HepG2 (cell line): ENCODE results near the gene NEU1. TPM values are rescaled to one million over a fixed set of nuclear protein-coding genes. Genes with fewer than 3 reads are reported as not detected.
A peak's percentile ranks its signal among the peaks of the same experiment; 100 is the strongest.

Source experiments
- ATF7-NPFF ChIP-seq: sonication (generic); formaldehyde crosslinking; IDR thresholded peaks from 2 replicates; pipeline ENCODE4 v1.8.1; 2023; ENCODE audit warnings: mild to moderate bottlenecking, low read depth, missing genetic modification reagents, moderate library complexity
- GABPA ChIP-seq, 2 experiments: IDR thresholded peaks; 2 replicates each; pipeline ENCODE4 v1.6.1; 2011 to 2016; ENCODE audit warnings: low read depth in 2 of 2, low read length in 1 of 2, missing biosample characterization in 1 of 2, missing genetic modification characterization in 1 of 2
- GATA4 ChIP-seq: sonication (generic); IDR thresholded peaks from 2 replicates; pipeline ENCODE4 v1.6.1; 2016; ENCODE audit warnings: antibody characterized with exemption, low read depth, borderline replicate concordance
- MED1 ChIP-seq: sonication (generic); formaldehyde crosslinking; IDR thresholded peaks from 2 replicates; pipeline ENCODE4 v1.4.0; 2020; ENCODE audit warnings: missing genetic modification reagents
- PRMT3 ChIP-seq: sonication (generic); formaldehyde crosslinking; IDR thresholded peaks from 2 replicates; pipeline ENCODE4 v1.8.1; 2022; ENCODE audit warnings: low read depth, mild to moderate bottlenecking, moderate library complexity, missing genetic modification reagents, borderline replicate concordance
- SMAD3 ChIP-seq: sonication (generic); formaldehyde crosslinking; IDR thresholded peaks from 2 replicates; pipeline ENCODE4 v1.4.0; 2020; ENCODE audit warnings: missing genetic modification reagents
- SRY ChIP-seq: sonication (generic); formaldehyde crosslinking; IDR thresholded peaks from 2 replicates; pipeline ENCODE4 v1.8.0; 2022; ENCODE audit warnings: mild to moderate bottlenecking, missing genetic modification reagents
- STAT5B ChIP-seq: sonication (generic); formaldehyde crosslinking; IDR thresholded peaks from 2 replicates; pipeline ENCODE4 v1.4.0; 2020; ENCODE audit warnings: missing genetic modification reagents
- TBX3 ChIP-seq: fragments of 450-650 bp; IDR thresholded peaks from 2 replicates; pipeline ENCODE4 v1.6.1; 2017; ENCODE audit warnings: antibody characterized with exemption, mild to moderate bottlenecking, inconsistent platforms, borderline replicate concordance
- TFDP2 ChIP-seq: sonication (generic); formaldehyde crosslinking; IDR thresholded peaks from 2 replicates; pipeline ENCODE4 v1.4.0; 2020; ENCODE audit warnings: missing genetic modification reagents
- THYN1 ChIP-seq: sonication (generic); formaldehyde crosslinking; IDR thresholded peaks from 2 replicates; pipeline ENCODE4 v1.8.1; 2023; ENCODE audit warnings: low read depth, mild to moderate bottlenecking, moderate library complexity, missing genetic modification reagents, borderline replicate concordance
- XBP1 ChIP-seq: sonication (generic); formaldehyde crosslinking; IDR thresholded peaks from 2 replicates; pipeline ENCODE4 v1.5.0; 2020; ENCODE audit warnings: missing genetic modification reagents
- ZBTB1 ChIP-seq: sonication (generic); formaldehyde crosslinking; IDR thresholded peaks from 2 replicates; pipeline ENCODE4 v1.4.0; 2020; ENCODE audit warnings: missing genetic modification reagents, borderline replicate concordance
- ZNF350 ChIP-seq: sonication (generic); formaldehyde crosslinking; IDR thresholded peaks from 2 replicates; pipeline ENCODE4 v1.4.0; 2020; ENCODE audit warnings: mild to moderate bottlenecking, low read depth, missing genetic modification reagents, borderline replicate concordance
- ZNF383 ChIP-seq: sonication (generic); formaldehyde crosslinking; IDR thresholded peaks from 2 replicates; pipeline ENCODE4 v1.4.0; 2020; ENCODE audit warnings: missing genetic modification reagents, mild to moderate bottlenecking, borderline replicate concordance
- ZNF546 ChIP-seq: sonication (generic); formaldehyde crosslinking; conservative IDR thresholded peaks from 2 replicates; pipeline ENCODE4 v1.8.1; 2023; ENCODE audit warnings: mild to moderate bottlenecking, missing genetic modification reagents
- ZNF569 ChIP-seq: sonication (generic); formaldehyde crosslinking; IDR thresholded peaks from 2 replicates; pipeline ENCODE4 v1.5.0; 2020; ENCODE audit warnings: mild to moderate bottlenecking, missing genetic modification reagents, moderate library complexity, borderline replicate concordance
- polyA plus RNA-seq, 8 experiments: library from polyadenylated mRNA; depleted of rRNA in 3 of 8; stranded (reverse) in 7 of 8; unstranded in 1 of 8; fragments of >200 nt; fragmentation: Illumina TruSeq in 4 of 8; extraction: Trizol in 4 of 8; gene quantifications; 2 replicates each; pipeline versions ENCODE4 v1.2.1 to v1.2.3, GENCODE V29; 2011 to 2016; ENCODE audit warnings: low read depth in 4 of 8, missing spikeins in 1 of 8, mixed read lengths in 1 of 8; ENCODE audit not compliant: insufficient read depth in 1 of 8
- total RNA-seq, 5 experiments: library from RNA; depleted of rRNA; stranded (reverse); fragments of >200 nt; fragmentation: Illumina TruSeq; extraction: Trizol; gene quantifications; 2 replicates each; pipeline ENCODE4 v1.2.3, GENCODE V29; 2016; ENCODE audit warnings: low read depth in 1 of 5
- TF ChIP-seq, protein P1 (sequence below): sonication (generic); formaldehyde crosslinking; IDR thresholded peaks from 2 replicates; pipeline ENCODE4 v1.4.0; 2020; ENCODE audit warnings: missing genetic modification reagents, borderline replicate concordance
- TF ChIP-seq, protein P2 (sequence below): sonication (generic); formaldehyde crosslinking; IDR thresholded peaks from 2 replicates; pipeline ENCODE4 v1.5.0; 2020; ENCODE audit warnings: mild to moderate bottlenecking, missing genetic modification reagents
- TF ChIP-seq, protein P3 (sequence below): sonication (generic); formaldehyde crosslinking; IDR thresholded peaks from 2 replicates; pipeline ENCODE4 v1.8.1; 2023; ENCODE audit warnings: mild to moderate bottlenecking, missing genetic modification reagents

The NEU1 gene
- total and polyA plus RNA-seq, 2 of the 13 experiments (the other 11 are each of a cell fraction or from before 2014, with no cell fraction given), result 215 to 297 TPM

DNA sequence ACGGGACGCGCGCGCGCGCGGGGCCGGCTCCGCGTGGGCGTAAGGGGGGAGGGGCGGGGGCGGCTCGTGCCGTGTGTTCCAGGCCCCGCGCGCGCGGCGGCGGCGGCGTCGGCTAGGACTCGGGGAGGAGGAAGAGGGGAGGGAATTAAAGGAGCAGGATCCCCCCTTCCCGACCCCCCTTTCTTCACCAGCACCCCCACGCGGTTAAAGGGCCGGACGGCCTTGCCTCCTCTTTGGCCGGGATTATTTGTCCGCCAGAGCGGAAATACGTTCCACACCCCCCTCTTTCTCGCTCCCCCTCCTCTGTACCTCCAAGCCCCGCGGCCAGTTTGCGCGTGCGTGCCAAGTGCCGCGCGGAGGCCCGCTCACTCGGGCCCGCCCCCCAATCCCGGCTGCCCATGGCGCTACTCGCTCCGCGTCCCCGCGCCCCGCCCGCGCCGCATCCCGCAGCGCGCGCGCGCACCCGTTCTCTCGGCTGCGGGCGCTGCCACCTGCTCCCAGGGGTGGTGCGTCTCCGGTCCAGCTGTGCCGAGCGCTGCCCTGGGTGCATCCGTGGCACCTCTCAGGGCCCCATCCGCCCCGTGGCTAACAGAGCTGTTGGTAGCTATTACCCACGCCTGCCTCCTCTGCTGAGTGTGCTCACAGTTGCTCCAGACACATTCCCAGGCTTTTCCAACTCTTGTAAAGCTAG lies 39.5 kb upstream of the NEU1 start, which contains the start of gene ZBTB12 (continued):
- TF ChIP-seq, protein P1, sequence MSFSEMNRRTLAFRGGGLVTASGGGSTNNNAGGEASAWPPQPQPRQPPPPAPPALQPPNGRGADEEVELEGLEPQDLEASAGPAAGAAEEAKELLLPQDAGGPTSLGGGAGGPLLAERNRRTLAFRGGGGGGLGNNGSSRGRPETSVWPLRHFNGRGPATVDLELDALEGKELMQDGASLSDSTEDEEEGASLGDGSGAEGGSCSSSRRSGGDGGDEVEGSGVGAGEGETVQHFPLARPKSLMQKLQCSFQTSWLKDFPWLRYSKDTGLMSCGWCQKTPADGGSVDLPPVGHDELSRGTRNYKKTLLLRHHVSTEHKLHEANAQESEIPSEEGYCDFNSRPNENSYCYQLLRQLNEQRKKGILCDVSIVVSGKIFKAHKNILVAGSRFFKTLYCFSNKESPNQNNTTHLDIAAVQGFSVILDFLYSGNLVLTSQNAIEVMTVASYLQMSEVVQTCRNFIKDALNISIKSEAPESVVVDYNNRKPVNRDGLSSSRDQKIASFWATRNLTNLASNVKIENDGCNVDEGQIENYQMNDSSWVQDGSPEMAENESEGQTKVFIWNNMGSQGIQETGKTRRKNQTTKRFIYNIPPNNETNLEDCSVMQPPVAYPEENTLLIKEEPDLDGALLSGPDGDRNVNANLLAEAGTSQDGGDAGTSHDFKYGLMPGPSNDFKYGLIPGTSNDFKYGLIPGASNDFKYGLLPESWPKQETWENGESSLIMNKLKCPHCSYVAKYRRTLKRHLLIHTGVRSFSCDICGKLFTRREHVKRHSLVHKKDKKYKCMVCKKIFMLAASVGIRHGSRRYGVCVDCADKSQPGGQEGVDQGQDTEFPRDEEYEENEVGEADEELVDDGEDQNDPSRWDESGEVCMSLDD (CRISPR knock-in tag), result no peak; the same call in 1 of the 2 replicates
- TF ChIP-seq GABPA (IDR thresholded peaks at IDR 0.05; ENCODE audit: low read depth, low read length) (peak; percentile 32; the same call in 1 of the 2 replicates), GABPA (CRISPR knock-in tag; IDR thresholded peaks at IDR 0.05; ENCODE audit: low read depth) (peak; percentile 75), ATF7-NPFF (CRISPR knock-in tag) (peak; percentile 45; the same call in 1 of the 2 replicates), STAT5B (CRISPR knock-in tag) (no peak), MED1 (no peak; the same call in 1 of the 2 replicates), ZBTB1 (CRISPR knock-in tag) (peak; percentile 86), ZNF546 (CRISPR knock-in tag) (peak; percentile 71; the same call in 1 of the 2 replicates), TBX3 (no peak), ZNF350 (CRISPR knock-in tag) (no peak; the same call in 1 of the 2 replicates), SRY (CRISPR knock-in tag) (peak; percentile 81), GATA4 (0 out of 2 replicates have a peak, but pooled peaks have one; percentile 52), ZNF383 (CRISPR knock-in tag) (no peak), SMAD3 (CRISPR knock-in tag) (no peak), PRMT3 (CRISPR knock-in tag) (no peak; the same call in 1 of the 2 replicates), THYN1 (CRISPR knock-in tag) (no peak), ZNF569 (CRISPR knock-in tag) (no peak), XBP1 (CRISPR knock-in tag) (no peak), TFDP2 (peak; percentile 35; the same call in 1 of the 2 replicates)
- TF ChIP-seq, protein P2, sequence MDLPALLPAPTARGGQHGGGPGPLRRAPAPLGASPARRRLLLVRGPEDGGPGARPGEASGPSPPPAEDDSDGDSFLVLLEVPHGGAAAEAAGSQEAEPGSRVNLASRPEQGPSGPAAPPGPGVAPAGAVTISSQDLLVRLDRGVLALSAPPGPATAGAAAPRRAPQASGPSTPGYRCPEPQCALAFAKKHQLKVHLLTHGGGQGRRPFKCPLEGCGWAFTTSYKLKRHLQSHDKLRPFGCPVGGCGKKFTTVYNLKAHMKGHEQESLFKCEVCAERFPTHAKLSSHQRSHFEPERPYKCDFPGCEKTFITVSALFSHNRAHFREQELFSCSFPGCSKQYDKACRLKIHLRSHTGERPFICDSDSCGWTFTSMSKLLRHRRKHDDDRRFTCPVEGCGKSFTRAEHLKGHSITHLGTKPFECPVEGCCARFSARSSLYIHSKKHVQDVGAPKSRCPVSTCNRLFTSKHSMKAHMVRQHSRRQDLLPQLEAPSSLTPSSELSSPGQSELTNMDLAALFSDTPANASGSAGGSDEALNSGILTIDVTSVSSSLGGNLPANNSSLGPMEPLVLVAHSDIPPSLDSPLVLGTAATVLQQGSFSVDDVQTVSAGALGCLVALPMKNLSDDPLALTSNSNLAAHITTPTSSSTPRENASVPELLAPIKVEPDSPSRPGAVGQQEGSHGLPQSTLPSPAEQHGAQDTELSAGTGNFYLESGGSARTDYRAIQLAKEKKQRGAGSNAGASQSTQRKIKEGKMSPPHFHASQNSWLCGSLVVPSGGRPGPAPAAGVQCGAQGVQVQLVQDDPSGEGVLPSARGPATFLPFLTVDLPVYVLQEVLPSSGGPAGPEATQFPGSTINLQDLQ (CRISPR knock-in tag), result peak; percentile 92
- TF ChIP-seq, protein P3, sequence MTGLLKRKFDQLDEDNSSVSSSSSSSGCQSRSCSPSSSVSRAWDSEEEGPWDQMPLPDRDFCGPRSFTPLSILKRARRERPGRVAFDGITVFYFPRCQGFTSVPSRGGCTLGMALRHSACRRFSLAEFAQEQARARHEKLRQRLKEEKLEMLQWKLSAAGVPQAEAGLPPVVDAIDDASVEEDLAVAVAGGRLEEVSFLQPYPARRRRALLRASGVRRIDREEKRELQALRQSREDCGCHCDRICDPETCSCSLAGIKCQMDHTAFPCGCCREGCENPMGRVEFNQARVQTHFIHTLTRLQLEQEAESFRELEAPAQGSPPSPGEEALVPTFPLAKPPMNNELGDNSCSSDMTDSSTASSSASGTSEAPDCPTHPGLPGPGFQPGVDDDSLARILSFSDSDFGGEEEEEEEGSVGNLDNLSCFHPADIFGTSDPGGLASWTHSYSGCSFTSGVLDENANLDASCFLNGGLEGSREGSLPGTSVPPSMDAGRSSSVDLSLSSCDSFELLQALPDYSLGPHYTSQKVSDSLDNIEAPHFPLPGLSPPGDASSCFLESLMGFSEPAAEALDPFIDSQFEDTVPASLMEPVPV (CRISPR knock-in tag), result no peak
